Measurements from ENCODE around the gene IGF1R. TPM values are rescaled to one million over a fixed set of nuclear protein-coding genes. Genes with fewer than 3 reads are reported as not detected.

The IGF1R gene
- total RNA-seq, 3 donors from 2014 or later = 16.7 to 28.6 (median 25.1) TPM

DNA sequence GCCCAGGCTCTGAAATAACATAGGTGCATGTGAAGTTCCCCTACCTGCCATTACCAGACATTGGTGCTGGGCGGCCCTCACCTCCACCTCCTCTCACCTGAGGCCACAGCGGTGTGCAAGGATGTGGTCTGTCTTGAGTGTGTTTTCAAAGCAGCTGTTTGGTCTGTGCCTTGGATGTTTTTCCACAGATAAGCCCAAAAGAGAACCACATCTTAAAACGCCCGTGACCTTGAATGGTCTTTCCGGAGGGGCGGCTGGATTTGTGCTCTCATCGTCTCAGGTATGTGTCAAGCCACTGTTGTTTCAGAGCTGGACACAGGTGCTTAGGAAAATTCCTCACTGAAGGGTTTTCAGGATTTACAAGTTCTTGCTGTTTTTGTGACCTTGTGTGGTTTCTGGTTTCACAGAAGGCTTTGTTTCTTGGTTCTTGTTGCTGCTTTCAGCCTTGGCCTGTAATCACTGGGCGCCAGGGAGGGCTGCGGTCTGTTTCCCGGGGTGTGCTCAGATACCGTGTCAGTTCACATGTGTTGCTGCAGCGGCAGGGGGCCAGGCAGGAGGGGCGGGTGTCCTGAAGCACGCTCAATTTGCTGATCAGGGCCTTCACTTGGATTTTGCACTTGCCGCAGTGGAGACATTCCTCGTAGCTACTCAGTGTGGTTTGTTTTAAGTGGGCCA is 128.4 kb downstream of the IGF1R start:
- ATAC-seq (peak in 1 of 2 donors; percentile 58), DNase-seq (no peak)
- Mint-ChIP-seq H3K9me3 (no peaks in the 10 kb centered on the region), H3K27me3 (ENCODE audit: low read depth) (peaks cover 3% of the 10 kb centered on the region), H3K36me3 (ENCODE audit: insufficient read depth) (no peaks in the 10 kb centered on the region), H3K4me3 (no peak overlapping the region), H3K4me1 (ENCODE audit: low read depth) (peaks cover 40% of the 10 kb centered on the region)

DNA sequence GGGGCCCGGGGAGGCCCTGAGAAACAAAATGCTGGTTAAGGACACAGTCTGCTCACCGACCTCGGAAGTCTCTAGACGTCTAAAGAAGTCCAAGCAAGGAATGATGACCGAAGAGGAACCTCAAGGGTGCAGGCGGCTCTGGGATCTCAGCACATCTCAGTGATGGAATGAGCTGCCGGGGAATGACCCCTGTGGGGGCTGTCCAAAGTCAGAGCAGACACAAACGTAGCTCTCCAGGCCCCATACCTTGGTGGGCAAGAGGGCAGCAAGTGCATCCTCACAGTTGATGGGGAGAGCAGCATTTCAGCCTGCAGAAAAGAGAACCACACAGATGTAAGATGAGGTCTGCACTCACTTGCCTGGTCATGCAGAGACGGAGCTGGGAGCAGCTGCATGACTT is 129.1 kb downstream of the IGF1R start:
- Mint-ChIP-seq H3K36me3 (ENCODE audit: insufficient read depth) (no peaks in the 10 kb centered on the region), H3K27me3 (ENCODE audit: low read depth) (peaks cover 3% of the 10 kb centered on the region), H3K4me3 (no peak overlapping the region), H3K4me1 (ENCODE audit: low read depth) (peaks cover 39% of the 10 kb centered on the region), H3K9me3 (no peaks in the 10 kb centered on the region)
- ATAC-seq (no peak), DNase-seq (no peak)

DNA sequence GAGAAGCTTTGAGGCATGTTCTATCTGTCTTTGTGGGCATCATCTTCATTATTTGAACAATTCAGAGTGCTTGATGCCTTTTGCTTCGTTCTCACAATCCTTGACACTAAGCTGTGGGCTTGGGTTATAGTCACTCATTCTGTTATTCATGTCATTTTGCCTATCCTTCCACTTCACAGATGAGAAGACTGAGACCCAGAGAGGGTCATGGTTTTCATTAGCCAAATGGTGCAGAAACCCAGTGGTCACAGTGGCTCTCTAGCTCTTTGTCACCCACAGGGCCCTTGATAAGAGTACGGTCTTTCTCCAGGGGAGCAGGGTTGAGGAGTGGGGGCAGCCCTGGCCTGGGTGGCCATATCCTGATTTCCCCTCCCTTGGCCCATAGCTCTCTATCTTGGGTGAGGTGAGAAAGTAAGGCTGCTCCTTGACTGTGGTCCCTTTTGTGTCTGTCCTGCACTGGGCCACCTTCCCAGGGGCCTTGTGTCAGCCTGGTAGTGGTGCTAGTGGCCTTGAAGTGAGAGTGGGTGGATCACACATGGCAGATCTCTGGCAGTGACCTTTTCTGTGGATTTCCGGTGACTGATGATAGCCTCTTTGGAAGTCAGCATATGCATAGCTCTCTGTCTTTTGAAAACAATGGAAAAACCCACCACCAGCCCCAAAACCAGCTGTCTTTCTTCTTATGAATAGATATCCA is 130.1 kb downstream of the IGF1R start:
- Mint-ChIP-seq H3K4me1 (ENCODE audit: low read depth) (peaks cover 35% of the 10 kb centered on the region), H3K4me3 (no peak overlapping the region)

DNA sequence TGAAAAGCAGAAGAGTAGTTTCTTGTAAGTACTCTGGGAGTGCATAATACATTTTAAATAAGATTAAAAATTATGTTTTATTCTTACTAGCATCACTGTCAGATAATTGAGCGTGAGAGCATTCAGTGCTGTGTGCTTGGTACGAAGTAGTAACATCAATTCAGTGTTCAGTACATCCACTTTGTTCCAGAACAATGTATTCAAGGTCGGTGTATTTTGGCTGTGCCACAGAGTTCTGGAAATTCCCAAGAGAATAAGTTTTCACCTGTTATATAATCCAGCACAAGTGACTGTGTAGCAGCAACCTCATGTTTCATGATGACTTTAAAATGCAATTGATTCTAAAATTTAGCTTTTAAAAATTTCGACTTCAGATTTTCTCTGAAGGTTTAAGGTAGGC is 130.6 kb downstream of the IGF1R start:
- Mint-ChIP-seq H3K36me3 (ENCODE audit: insufficient read depth) (no peaks in the 10 kb centered on the region), H3K4me3 (no peak overlapping the region), H3K27me3 (ENCODE audit: low read depth) (peaks cover 2% of the 10 kb centered on the region), H3K9me3 (no peaks in the 10 kb centered on the region), H3K4me1 (ENCODE audit: low read depth) (peaks cover 36% of the 10 kb centered on the region)
- no peak for ATAC-seq
- no peak for DNase-seq

More for the DNA sequence above, 130.1 kb downstream of the IGF1R start:
- no peak for ATAC-seq
- Mint-ChIP-seq H3K27me3 (ENCODE audit: low read depth) (peaks cover 3% of the 10 kb centered on the region), H3K9me3 (no peaks in the 10 kb centered on the region), H3K36me3 (ENCODE audit: insufficient read depth) (no peaks in the 10 kb centered on the region)
- no peak for DNase-seq

DNA sequence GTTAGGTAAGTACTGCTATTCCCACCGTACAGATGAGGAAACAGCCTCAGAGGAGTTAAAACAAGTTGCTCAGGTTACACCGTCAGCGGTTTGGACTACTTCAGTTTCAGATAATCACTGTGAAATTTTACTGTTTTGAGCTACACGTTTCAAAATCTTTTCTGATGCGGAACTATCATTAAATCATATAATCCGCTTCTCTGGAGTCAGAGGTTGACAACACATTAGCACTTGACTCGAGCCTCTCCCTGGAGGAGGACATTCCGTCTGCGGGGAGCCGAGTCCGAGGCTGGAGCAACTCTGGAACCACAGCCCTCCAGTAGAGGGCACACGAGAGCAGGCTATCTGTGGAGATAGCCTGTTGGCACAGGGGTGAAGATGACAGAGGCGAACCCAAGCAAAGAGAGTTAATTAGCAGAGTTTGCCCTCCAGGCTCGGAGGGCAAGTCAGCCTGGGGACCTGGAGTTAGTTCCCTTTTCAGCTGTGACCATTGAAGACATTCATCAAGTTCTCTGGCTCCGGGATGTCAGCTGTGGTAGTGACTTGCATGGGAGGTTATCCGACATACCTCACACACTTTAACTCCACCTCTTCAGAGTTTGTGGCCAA is 131.2 kb downstream of the IGF1R start:
- peak; percentile 83 to 88 for ATAC-seq
- H3K4me3 Mint-ChIP-seq = peak overlapping the region; percentile 42
- H3K4me1 Mint-ChIP-seq (ENCODE audit: low read depth) = peaks cover 33% of the 10 kb centered on the region
- H3K27me3 Mint-ChIP-seq (ENCODE audit: low read depth) = no peaks in the 10 kb centered on the region
- H3K9me3 Mint-ChIP-seq = no peaks in the 10 kb centered on the region
- H3K36me3 Mint-ChIP-seq (ENCODE audit: insufficient read depth) = no peaks in the 10 kb centered on the region
- DNase-seq = peak; percentile 71

DNA sequence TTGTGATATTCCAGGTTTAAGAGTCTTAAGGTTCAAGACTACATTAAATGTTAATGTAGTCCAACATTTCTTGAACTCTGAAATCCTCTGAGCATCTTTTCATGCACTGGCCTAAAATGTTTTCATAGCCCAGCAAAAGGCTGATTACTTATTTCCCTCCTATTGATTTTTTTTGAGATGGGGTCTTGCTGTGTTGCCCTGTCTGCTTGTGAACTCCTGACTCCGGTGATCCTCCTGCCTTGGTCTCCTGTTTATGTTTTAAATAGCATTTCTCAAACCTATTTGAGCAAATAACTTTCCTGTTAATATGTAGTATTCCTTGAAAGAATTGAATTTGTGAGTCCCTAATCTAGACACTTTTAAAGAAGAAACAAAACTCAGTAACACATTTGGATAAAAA is 133.5 kb downstream of the IGF1R start:
- H3K9me3 Mint-ChIP-seq = no peaks in the 10 kb centered on the region

DNA sequence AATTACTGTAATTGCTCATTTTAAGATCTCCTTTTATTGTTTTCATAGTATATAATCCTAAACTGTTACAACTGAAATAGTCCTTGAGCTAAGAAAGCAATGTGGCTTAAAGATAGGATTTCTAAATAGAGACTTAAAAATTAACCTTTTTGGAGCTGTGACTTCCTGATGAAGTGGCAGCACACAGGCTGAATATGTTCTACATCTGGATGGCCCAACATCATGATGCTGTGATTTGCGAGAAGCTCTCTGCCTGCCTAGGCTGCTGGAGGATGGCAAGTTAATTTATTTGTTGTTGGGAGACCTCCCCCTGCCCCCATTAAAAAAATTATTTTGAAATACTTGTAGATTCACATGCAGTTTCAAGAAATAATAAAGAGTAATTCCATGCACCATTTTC is 134.5 kb downstream of the IGF1R start:
- ATAC-seq (no peak), DNase-seq (no peak)
- Mint-ChIP-seq H3K27me3 (ENCODE audit: low read depth) (peaks cover 2% of the 10 kb centered on the region), H3K9me3 (no peaks in the 10 kb centered on the region), H3K4me1 (ENCODE audit: low read depth) (peaks cover 29% of the 10 kb centered on the region), H3K36me3 (ENCODE audit: insufficient read depth) (no peaks in the 10 kb centered on the region), H3K4me3 (no peak overlapping the region)

More for the DNA sequence above, 133.5 kb downstream of the IGF1R start:
- no peaks in the 10 kb centered on the region for H3K36me3 Mint-ChIP-seq (ENCODE audit: insufficient read depth)
- no peaks in the 10 kb centered on the region for H3K27me3 Mint-ChIP-seq (ENCODE audit: low read depth)
- DNase-seq = no peak
- no peak for ATAC-seq
- peaks cover 27% of the 10 kb centered on the region for H3K4me1 Mint-ChIP-seq (ENCODE audit: low read depth)
- H3K4me3 Mint-ChIP-seq = no peak overlapping the region

DNA sequence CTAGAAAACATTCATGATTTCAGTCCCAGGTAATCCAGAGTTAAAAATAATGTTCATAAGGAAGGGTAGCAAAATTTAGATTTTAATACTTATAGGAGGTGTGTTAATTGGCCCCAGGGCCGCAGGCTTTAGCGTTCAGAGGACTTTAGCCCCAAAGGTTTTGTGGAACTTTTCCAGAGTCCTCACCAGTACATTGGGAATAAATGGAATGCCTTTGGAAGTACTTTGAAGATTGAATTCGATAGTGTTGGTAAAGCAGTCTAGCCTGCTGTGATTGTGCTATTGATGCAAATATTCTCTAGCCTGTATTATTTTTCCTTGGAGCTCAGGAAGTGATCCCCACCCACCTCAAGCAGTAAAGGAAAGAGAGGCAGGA is 137.1 kb downstream of the IGF1R start:
- H3K27me3 Mint-ChIP-seq (ENCODE audit: low read depth) = peaks cover 4% of the 10 kb centered on the region
- DNase-seq (no peak), ATAC-seq (no peak)
- peaks cover 39% of the 10 kb centered on the region for H3K4me1 Mint-ChIP-seq (ENCODE audit: low read depth)
- no peak overlapping the region for H3K4me3 Mint-ChIP-seq
- H3K36me3 Mint-ChIP-seq (ENCODE audit: insufficient read depth) = no peaks in the 10 kb centered on the region
- H3K9me3 Mint-ChIP-seq = no peaks in the 10 kb centered on the region

DNA sequence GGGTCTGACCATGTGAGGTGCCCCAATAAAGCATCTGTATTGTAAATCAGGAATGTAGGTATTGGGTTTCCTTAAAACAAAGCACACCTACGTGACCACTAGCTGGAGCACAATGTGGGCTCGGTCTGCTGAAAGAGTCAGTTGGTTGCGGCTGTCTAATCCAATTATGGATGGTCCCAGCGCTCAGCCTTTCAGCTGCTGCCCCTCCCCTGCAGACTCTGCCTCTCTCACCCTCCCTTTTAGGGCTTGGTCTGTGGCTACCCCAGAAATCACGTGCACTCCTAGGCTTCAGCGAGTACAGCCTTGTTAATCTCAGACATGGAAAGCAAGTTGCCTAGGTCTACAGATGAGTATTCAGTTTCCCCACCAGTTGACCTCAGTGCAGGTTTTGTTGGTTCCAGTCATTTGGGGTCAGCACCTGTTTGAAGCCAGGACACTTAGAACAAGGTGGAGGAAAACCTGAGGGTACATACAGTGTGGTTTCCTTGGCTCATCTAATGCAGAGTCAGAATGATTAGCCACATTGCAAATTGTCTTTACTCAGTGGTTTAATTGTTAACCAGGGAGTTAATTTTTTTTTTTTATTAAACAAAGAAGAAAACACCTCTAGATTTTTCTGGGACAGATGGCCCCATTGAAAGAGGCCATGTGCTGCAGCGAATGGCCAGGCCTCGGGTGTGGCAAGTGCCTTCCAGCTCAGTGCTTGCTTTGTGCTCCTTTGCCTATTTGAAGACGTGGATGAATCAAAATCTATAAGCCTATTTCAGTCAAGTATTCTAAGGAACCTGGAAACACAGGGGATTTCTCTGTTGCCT is 137.7 kb downstream of the IGF1R start:
- Mint-ChIP-seq H3K4me1 (ENCODE audit: low read depth) (peaks cover 44% of the 10 kb centered on the region), H3K27me3 (ENCODE audit: low read depth) (peaks cover 4% of the 10 kb centered on the region), H3K9me3 (no peaks in the 10 kb centered on the region), H3K36me3 (ENCODE audit: insufficient read depth) (no peaks in the 10 kb centered on the region), H3K4me3 (no peak overlapping the region)
- ATAC-seq = peak; percentile 25 to 43
- no peak for DNase-seq

DNA sequence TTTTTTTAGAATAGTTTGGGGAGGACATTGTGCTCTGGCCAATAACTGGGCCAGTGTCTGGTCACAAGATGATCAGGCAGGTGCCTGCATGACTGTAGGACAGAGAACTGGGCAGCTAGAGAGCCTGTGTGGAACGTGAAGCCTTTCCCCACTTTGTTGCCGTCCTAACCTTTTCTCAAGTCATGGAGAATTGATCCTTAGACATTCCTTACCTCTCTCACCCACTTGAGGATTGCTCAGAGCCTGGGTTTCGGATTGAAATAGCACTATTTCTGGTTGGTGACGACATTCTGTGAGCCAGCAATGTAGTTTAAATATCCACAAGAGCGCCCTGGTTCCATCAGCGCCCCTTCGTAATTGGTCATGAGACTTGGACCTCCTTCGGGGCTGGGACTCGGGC is 138.4 kb downstream of the IGF1R start:
- ATAC-seq (no peak), DNase-seq (no peak)
- Mint-ChIP-seq H3K36me3 (ENCODE audit: insufficient read depth) (no peaks in the 10 kb centered on the region), H3K4me1 (ENCODE audit: low read depth) (peaks cover 51% of the 10 kb centered on the region), H3K27me3 (ENCODE audit: low read depth) (peaks cover 4% of the 10 kb centered on the region), H3K9me3 (no peaks in the 10 kb centered on the region), H3K4me3 (no peak overlapping the region)

DNA sequence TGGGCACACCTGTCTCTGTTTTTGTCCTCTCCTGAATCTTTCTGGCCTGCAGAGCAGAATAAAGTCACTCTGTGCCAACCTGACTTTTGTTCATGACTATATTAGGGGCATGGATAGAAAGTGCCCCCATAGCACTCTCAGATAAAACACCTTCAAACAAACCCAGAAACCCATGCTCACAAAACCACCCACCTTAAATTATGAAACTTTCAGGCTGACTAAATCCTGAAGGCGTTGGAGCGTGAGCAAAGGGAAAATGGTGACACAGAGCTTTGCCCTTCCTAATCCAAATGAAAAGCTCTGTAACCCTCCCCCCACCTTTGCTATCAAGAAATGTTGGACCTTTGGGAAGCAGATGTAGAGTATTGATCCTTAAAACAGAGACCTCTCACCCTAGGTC is 138.9 kb downstream of the IGF1R start:
- peaks cover 55% of the 10 kb centered on the region for H3K4me1 Mint-ChIP-seq (ENCODE audit: low read depth)
- peak; percentile 51 to 58 for ATAC-seq
- no peaks in the 10 kb centered on the region for H3K36me3 Mint-ChIP-seq (ENCODE audit: insufficient read depth)
- H3K9me3 Mint-ChIP-seq = no peaks in the 10 kb centered on the region
- H3K4me3 Mint-ChIP-seq = no peak overlapping the region
- no peak for DNase-seq
- peaks cover 4% of the 10 kb centered on the region for H3K27me3 Mint-ChIP-seq (ENCODE audit: low read depth)

DNA sequence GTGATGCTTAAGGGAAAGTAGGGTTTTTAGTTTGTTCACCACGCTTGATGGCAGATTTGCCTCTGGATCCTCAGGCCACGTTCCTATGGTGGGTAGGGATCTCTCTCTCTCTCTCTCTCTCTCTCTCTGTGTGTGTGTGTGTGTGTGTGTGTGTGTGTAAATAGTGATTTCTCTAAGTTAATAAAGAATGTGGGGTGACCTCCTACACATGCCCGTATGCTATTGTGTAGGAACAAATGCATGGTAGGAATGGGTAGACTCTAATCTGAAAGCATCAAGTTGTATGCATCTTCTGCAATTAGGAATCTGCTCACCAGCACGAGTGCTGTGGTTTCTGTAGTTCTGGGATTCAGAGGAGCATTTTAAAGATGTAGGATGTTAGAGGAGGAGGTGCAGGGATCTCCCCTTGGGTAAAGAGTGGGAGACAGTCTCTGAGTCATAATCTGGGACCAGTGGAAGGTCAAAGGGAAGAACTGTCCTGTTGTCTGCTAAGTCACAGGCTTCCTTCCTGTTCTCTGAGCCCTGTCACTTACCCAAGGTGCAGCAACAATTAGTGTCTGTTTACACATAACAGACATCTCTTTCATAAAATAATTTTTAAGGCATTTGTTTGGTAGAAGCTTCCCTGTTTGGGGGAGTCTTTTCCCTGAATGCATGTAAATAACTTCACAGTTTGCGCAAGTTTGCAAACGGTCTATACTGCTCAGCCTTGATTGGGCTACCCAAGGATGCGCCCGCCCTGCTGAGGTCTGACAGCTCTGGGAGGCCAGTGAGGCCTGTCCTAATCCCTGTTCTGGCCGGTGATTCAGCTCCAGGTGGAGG is 139.8 kb downstream of the IGF1R start:
- Mint-ChIP-seq H3K27me3 (ENCODE audit: low read depth) (peaks cover 4% of the 10 kb centered on the region), H3K4me3 (no peak overlapping the region)
- no peak for ATAC-seq

DNA sequence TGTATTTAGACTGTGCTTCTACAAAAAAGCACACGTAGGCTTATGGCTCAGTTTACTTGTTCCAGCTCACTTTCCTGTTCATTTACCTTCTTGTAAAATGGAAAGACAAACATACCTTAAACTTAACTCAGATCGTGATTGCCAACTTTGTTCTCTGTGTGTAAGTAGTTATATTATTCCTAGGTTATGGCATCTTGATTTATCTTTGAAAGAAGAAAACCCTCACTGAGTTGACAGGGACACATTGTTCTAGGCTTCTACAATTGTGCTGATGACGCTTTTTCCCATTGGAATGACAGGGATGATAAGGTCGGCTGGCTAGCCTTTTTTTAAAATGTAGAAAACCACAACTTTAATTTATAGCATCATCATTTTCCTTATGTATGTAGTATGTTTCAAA is 140.7 kb downstream of the IGF1R start:
- ATAC-seq (no peak), DNase-seq (no peak)
- no peak overlapping the region for H3K4me3 Mint-ChIP-seq
- peaks cover 56% of the 10 kb centered on the region for H3K4me1 Mint-ChIP-seq (ENCODE audit: low read depth)
- no peaks in the 10 kb centered on the region for H3K36me3 Mint-ChIP-seq (ENCODE audit: insufficient read depth)
- peaks cover 4% of the 10 kb centered on the region for H3K27me3 Mint-ChIP-seq (ENCODE audit: low read depth)
- no peaks in the 10 kb centered on the region for H3K9me3 Mint-ChIP-seq

More for the DNA sequence above, 139.8 kb downstream of the IGF1R start:
- DNase-seq = no peak
- no peaks in the 10 kb centered on the region for H3K9me3 Mint-ChIP-seq
- H3K4me1 Mint-ChIP-seq (ENCODE audit: low read depth) = peaks cover 60% of the 10 kb centered on the region
- no peaks in the 10 kb centered on the region for H3K36me3 Mint-ChIP-seq (ENCODE audit: insufficient read depth)

DNA sequence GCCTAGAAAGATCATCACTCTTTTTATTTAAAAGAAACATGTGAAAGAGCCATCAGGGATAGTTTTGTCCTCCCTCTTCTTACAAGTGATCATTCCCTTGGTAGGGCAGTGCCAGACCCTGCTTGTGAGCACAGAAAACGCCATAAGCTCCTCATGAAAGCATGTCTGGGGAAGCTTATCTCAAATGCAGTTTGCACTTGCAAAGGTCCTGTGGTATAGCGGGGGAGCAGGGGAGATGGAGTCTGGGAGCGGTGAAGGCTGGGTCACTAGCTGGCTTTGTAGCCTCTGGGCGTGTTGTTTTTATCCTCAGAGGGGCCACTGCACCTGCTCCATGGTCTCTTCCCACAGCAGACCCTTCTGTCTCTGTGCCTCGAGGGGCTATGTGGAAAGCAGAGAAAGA is 141.9 kb downstream of the IGF1R start:
- Mint-ChIP-seq H3K9me3 (no peaks in the 10 kb centered on the region), H3K4me1 (ENCODE audit: low read depth) (peaks cover 62% of the 10 kb centered on the region), H3K27me3 (ENCODE audit: low read depth) (peaks cover 4% of the 10 kb centered on the region), H3K4me3 (no peak overlapping the region), H3K36me3 (ENCODE audit: insufficient read depth) (no peaks in the 10 kb centered on the region)
- no peak for DNase-seq
- ATAC-seq = no peak

All from activated T-cell treated with anti-CD3 and anti-CD28 coated beads, Interleukin-2, amount 50 U/mL, for 4 hours (primary cell).